HG02981 (cell line): Measurements from ENCODE around the gene GSG1L.

Experiments used
- ATAC-seq: cut with Tn5 transposase; IDR thresholded peaks from one replicate; pipeline ENCODE4 v1.9.1; 2021; ENCODE audit warnings: mild to moderate bottlenecking, moderate library complexity; ENCODE audit not compliant: unreplicated experiment

The GSG1L gene

DNA sequence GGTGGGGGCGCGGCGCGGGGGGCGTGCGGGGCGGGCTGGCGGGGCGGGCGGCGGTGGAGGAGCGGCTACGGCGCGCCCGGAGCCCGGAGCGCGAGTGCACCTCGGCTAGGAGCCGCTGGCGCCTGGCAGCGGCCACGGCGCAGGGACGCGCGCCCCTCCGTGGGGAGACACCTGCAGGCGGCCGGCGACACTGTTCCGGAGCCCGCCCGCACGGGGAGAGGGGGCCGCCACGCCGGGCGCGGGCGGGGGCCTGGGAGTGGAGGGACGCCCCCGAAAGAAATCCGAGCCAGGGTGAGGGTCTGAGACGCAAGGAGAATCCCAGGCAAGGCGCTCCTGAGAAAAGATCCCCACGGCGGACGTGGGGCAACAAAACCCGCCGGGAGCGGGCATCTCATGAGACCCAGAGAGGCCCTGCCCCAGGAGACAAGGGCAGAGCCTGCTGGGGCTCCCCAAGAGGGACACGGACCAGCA lies at the start of gene GSG1L:
GSG1L (minus strand) TSS at position 124 of the 471 bp plus-strand sequence. CDS start 290 bp downstream, outside the sequence.
- no peak for ATAC-seq

DNA sequence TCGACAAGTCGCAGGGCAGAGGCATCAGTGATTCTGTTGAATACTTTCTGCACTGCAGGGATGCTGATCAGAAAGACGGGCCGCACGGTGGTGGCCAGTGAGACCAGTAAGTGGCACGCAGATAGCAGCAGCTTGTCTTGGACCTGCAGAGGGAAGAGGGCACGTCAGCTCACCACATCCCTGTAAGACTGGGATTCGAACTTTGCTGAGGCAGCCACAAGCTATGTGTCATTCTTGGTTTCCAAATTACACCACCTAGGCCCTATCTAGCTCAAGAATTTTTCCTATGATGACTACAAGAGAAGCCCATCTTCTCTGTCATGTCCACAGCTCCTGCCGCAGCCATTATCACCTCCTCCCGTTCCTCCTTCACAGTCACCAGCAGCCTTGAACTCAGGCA lies 49.4 kb upstream of the GSG1L start:
- no peak for ATAC-seq

DNA sequence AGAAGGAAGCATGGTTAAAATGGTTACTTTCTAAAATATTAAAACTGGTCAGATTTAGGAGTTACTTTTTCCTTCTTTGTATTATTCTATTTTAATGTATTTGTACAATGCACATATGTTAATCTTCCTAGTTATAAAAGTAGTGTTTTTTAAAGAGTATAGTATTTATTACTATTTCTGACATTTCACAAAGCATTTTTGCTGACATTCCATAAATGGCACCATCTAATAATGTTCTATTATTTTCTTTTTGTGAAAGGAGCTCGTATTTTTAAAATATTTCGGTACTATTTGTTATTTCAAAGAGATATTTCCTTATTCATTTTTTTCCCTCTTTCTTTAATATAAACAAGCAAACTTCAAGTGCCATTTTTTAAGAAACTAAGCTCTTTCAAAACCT lies 47.5 kb upstream of the GSG1L start:
- no peak for ATAC-seq

DNA sequence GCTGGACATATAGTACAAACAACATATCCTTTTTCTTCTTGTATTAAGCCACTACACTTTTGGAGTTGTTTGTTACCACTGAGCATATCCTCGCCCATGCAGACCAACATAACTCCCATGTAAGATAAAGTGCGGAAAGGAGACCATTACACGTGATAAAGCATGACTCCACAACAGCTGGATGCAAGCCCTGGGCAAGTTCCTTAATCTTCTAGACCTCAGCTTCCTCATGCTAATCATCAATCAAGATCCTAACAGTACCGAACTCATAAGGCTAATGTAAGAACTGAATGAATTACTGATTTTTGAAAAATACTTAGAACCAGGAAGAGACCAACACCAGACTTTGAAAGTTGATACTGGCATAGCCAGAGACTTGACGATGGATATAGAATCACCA lies 47.0 kb upstream of the GSG1L start:
- ATAC-seq, result no peak

DNA sequence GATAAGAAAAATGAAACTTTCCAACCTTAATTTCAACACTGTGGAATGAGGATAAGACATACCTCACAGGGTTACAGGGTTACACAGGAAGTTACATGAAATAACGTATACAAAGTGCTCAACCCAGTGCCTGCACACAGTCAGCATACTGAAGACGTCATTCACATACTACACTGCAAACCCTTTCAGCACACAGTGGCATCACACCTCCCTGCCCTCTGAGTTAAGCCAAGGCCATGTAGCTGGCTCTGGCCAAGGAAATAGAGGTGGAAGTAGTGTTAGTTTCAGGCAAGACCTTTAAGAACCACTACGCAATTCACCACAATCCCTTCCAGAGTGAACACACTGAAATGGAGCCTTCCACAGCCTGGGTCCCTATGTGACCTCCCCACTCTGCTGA lies 46.6 kb upstream of the GSG1L start:
- ATAC-seq, result no peak

DNA sequence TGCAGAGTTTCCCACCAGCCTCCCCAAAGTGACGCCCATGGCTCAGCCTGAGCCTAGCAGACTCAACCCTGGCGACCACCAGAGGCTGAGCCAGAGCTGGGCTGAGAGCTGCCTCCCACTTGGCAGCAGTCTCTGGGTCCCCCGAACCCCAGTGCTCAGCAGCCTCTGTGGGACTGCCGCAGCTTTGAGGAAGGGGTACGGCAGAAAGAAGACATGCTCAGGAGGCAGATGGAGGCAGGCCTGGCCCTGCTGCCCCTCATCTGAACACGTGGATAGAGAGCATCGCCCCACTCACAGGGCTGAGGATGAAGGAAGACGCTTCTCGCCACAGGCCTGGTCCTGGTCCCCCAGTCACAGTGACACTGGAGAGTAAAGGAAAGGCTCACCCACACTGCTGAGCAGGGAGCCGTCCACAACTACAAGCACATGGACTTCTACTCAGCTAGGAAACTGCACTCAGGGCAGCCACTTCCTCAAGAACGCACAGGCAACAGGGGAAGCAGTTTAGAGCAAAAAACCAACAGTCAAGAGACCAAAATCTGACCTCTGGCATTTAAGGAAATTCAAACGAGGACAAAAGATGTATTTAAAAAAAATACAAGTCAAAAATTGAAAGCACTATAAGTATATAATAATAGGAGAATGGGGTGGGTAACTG lies 45.2 kb upstream of the GSG1L start:
- ATAC-seq, result no peak

DNA sequence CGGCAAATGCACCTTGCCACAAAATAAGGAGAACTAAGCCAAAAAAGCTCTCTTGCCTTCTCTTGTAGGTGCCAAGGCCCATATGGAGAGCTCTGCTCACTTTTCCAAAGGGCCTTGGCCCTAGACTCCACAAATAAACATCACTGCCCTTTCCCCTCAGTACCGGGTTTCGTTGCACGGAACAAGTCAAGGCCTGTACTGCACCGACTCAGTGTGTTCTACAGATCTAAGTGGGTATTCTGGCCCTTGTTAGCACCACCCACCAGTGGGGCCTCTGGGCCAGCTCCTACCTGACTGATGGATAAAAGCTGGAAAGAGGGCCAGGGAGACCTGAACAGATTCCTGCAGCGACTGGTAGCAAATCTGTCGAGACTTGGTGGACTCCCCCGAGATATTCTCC lies 43.7 kb upstream of the GSG1L start:
- no peak for ATAC-seq

DNA sequence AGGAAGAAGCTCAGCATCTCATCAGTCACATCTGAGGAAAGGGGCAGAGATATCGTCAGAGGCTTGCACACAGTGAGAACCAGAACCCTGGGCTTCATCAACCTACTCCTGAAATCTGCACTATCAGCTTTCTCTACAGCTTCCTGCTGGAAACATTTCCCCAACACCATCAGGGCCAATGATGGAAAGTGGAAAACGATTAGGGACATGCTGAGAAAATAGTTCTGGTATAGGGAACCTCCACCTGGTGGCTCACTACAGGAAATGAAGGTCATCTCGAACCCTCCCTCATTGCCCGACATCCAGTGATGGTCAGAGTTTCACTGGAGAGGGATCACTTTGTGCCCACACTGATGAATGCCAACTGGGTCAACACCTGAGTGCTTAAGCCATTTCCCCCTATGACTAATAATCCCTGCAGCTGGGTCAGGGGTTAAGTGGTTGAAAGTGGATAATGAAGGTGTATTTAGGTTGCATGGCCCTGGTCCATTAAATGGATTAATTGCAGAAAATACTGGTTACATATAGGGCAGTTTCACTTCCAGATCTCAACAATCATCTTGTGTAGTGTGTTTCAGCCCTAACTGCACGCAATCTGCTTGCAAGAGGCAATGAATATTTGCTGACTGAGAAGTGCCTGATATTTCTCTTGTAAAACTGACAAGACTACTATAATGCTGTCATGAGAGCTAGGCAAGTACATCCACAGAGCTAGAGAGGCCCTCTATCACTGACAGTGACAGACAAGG lies 43.1 kb upstream of the GSG1L start:
- no peak for ATAC-seq

DNA sequence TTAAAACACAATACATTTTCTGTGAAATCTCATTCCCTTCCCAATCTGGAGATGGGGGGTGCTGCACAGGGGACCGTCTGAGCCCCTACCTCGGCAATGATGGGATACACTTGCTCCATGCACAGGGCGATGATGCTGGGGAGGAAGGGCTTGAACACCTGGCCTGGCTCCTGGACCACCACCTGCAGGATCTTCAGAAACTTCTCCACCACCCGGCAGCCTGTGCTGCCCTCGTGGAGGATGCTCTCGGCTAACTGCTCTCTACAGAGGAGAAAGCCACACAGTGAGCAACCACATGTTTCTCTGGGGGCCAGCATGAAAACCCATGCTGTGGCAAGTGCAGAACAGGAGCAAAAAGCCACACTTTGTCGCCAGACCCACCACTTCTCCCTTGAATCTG lies 42.4 kb upstream of the GSG1L start:
- ATAC-seq, result no peak

DNA sequence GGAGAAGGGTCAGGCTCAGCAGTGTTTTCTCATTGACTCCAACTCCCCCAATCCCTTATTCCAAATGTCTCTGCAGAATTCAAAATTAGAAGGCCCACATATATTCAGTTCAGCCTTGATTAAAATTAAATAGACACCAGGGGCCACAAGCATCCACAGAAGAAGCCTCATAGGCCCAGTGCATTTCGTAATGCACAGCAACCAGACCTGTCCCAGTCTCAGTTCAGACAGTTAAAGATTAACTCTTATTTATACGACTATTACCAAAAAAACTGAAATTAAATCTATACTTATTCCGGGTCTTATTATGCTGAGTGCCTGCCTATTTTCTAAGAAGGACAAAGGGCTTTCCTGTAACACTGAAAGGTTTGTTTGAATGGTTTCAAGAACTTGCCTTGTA lies 41.8 kb upstream of the GSG1L start:
- no peak for ATAC-seq

DNA sequence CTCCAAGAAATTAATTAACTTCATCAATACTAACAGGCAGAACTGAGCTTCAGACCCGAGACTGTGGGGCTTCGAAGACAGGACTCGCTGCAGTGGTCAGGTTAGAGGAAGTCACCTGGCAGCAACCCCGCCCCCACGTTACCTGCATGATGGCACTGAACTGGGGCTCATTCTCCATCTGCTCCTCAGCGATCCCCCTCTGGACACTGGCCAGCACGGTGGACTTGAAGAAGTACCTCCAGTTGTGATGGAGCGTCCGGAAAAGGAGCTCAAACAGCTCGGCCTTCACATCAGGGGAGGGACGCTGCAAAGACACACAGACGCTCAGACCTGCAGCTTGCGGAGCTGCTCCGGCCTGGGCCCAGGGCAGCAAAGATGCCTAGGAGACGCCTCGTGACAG lies 40.9 kb upstream of the GSG1L start:
- ATAC-seq, result no peak

DNA sequence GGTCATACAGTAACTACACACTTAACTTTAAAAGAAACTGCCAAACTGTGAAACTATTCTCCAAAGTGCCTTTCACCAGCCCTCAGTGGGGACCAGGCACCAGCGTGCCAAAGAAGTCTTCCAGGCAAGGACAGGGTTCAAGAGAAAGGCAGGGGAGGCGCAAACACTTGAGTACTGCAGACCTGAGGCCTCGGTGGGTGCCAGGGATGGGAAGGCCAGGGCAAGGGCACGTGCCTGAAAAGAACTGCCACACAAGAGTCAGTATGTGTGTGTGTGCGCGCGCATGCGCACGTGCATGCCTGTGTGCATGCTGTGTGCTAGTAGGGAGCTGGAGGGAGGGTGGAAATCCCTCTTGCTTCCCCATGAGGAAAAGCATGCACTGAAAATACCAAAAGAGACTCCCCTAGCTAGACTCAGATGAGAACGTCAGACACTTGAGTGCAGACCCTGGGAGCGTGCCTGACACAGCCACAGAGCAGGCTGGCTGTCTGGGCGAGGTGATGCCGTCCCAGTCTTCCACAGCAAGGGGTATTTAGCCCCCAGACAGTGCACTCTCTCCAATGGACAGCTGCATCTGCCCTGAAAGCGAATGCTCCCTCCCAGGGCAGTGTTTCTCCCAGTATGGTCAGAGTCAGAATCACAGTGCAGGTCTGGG lies 40.1 kb upstream of the GSG1L start:
- ATAC-seq, result no peak

DNA sequence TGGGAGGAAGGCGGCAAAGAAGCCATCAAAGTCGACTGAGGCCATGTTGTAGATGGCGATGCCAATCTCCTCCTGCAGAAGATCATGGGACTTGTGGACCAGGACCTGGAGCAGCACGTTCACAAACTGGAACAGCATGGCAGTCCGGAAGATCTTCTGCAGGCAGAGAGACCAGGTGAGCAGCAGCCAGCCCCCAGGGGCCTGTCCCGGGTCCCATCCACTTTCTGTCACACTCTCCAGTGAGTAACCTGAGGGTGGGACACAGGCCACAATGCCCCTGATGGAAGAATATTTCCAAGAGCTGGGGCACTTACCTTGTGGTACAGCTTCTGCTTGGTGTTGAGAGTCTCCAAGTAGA lies 38.0 kb upstream of the GSG1L start:
- ATAC-seq, result no peak

DNA sequence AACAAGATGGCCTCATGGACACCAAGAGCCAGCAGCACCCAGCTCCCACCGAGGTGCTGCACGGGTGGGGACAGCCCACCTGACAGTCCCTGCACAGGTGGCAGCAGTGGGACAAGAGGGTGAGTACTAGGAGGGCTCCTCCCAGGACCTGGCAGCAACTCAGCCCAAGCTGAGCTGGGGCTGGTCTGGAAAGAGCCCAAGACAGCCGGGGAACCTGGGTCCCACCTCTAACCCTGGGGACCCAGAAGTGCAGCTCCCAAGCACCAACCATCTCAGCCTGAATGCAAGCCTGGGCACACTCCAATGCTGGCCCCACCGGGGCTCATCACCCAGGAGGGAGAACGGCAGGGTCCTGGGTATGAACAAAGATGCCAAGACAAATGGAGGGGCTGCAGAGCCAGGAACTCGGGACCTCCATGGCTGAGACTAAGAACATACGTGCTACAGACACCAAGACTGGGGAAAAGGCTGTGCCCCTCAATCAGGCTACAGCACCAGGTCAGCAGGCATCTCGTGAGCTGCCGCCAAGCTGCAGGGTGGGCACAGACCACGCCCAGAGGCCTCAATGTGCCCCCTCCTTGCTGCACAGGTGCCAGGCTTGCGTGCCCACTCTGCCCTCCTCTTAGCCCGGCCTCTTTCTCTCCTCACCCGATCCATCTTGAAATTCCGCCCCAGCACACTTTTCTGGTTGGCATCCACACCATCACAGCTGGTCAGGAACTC lies 37.5 kb upstream of the GSG1L start:
- no peak for ATAC-seq

DNA sequence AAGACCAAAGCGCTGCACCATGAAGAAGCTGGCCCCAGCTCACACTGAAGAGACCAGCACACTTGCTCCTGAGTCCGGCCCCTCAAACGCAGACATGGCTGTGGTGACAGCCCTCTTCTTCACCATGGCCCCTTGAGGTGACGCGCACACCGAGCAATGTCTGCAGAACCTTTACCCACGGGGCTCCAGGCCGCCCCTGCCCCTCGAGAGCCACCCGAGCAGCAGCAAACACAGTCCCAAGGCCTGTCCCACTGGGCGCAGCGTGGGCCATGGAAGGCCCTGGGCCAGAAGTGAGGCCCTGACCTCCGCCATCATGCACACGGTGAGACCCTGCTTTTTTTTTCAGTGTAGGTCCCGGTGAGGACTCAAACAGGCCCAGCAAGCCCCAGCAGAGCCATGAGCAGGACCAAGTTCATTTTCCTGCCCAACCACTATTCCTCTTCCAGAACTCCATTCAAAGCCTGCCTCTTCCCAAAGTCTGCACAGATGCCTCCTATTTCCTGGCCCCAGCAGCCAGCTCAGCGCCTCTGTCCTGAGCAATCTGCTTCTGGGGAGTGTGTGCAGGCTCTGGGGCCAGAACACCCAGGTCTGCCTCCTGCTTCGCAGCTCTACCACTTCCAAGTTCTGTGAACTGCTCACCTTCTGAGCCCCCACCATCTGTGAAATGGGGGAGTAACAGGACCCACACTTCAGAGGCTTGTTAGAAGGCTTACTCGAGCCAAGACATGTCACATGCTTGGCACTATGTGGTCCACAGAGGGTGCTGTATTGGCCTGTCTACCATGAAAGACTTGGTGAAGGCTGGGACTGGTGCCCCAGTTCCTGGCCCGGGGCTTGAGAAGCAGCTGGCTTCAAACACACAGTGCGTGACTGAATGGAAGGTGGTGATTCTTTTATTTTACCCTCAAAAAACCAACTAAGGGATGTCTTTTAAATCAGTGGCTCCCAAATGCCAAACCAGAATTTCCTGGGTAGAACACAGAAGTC lies 35.7 kb upstream of the GSG1L start:
- no peak for ATAC-seq

DNA sequence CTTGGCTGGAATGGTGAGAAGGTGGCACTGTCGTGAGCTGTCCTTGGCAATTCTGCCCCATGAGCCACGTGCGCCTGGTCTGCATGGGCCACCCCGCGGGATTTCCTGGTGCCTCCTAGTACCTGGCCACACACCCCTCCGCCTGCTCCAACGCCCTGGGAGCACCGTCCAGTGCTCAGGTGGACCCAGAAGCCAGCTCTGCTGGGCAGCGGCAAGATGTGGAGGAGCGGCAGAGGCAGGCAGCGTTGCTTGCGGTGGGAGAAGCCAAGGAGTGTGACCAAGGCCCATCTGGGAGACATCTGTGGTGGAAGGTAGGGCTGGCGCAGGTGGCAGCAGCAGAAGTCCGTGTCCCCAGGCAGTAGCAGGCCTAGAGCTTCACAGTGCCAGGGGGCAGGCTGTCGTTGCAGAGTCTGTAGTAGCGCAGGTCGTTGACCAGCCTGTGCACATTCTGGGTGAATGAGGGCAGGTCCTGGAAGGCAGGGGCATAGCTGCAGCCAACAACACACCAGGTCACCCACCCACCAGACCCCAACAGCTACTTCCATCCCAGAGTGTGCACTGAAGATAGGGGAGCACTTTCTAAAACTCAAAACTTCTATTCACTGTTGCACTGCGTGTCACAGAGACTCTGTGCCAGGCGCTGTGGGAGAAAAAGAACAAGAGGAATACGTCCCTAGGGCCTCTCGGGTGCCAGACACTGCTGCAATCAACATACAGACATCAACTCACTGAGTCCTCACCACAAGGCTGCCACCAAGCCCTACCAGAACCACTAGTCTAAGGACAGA lies 34.9 kb upstream of the GSG1L start:
- ATAC-seq, result no peak

DNA sequence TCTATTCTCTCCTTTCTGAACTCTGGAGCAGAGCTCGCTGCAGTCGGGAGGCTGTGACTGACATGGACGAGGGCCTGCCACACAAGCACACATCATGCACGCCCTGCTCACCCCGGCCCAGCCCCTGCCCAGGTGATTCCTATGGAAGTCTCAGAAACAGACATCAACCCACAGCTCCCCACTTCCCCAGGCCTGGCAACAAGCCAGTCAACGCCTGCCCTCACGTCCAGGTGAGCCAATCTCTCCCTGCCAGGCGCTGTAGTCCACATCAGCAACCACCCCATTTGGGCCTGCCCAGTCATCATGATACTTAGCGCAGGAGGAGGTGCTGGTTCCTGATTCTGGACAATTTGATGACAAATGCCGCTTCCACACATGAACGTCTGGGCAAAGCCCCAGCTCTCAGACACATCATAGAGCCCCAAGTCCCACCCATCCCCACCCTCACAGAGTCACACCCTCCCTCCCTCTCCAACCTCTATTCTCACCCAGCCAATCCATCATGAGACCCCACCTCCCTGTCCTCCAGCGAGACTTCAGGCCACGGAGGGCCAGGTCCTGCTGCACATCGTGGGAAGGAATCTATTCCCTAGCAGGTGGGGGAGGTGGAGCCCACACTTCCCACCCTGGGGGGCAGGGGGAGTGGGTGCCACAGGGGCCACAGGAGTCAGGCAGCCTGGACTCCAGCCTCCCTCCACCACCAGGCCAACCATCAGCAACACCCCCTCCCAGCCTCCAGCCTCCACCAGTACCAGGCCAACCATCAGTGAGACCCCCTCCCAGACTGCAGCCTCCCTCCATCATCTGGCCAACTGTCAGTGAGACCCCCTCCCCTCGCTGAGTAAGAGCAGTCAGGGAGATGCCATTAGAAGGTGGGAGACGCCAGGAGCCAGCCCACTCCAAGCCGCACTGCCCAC lies 33.7 kb upstream of the GSG1L start:
- no peak for ATAC-seq

DNA sequence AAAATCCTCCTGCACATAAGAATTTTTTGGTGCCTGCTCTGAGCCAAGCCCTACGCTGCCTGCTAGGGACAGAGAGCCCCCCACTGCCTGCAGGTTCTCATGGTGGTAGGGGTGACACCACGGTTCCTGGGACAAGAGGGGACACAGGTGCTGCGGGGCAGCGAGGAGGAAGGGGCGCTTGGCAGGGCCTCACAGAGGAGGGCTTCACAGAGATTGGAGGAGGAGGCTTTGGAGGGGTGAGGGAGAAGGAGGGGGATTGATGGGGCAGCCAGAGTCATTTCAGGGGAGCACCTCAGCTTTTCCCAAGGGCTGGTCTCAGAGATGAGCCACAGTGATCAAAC lies 29.8 kb upstream of the GSG1L start:
- ATAC-seq, result no peak
